GM12892 (cell line): ENCODE results near the gene ARHGEF25.
"Not testable (repeated sequence)": the region's sequence is repeated elsewhere in the genome, so short reads cannot be mapped to it uniquely, and the experiment has no call there.

Source experiments
- DNase-seq: peaks from one replicate; pipeline ENCODE4 v3.0.0; 2011; ENCODE audit not compliant: insufficient read length
- FAIRE-seq: peaks from 2 replicates; lab custom pipeline; 2011; peaks lifted over from hg19 to GRCh38; lab: Jason Lieb, UNC
- POLR2A ChIP-seq: IDR thresholded peaks from 2 replicates; pipeline ENCODE4 v1.6.1; 2011; ENCODE audit warnings: low read depth, low read length, control low read depth
- POLR2AphosphoS5 ChIP-seq: IDR thresholded peaks from 2 replicates; pipeline ENCODE4 v1.6.1; 2011; ENCODE audit warnings: low read depth, low read length, control low read depth
- TAF1 ChIP-seq: IDR thresholded peaks from 2 replicates; pipeline ENCODE4 v1.6.1; 2011; ENCODE audit warnings: low read depth, mild to moderate bottlenecking, control low read depth, low read length, borderline replicate concordance

ARHGEF25 gene

GRCh38 chr12:57586832-57587429 is 24.3 kb upstream of the ARHGEF25 start:
- no peak for TF ChIP-seq POLR2A
- no peak for TF ChIP-seq POLR2AphosphoS5
- TF ChIP-seq TAF1, result no peak
- DNase-seq (no peak), FAIRE-seq (no peak)

GRCh38 chr12:57588951-57589610 is 22.2 kb upstream of the ARHGEF25 start:
- FAIRE-seq, DNase-seq: not testable (repeated sequence)

- TF ChIP-seq TAF1 (no peak), POLR2A (no peak), POLR2AphosphoS5 (no peak)
- DNase-seq (no peak), FAIRE-seq (no peak)
These were observed 20.8 kb upstream of the ARHGEF25 start for GRCh38 chr12:57590479-57590863.

- TF ChIP-seq TAF1 (0 out of 2 replicates have a peak, but pooled peaks have one; percentile 23), POLR2AphosphoS5 (peak; percentile 63), POLR2A (peak; percentile 86)
- peak; percentile 96 for FAIRE-seq
- DNase-seq, result peak; percentile 95
These were observed 20.1 kb upstream of the ARHGEF25 start, which contains the start of gene PIP4K2C for GRCh38 chr12:57590864-57591781. TSS of gene PIP4K2C (plus strand) at chr12:57591192. CDS start at chr12:57591290, 98 bp downstream.

- no peak for TF ChIP-seq TAF1
- no peak for TF ChIP-seq POLR2A
- TF ChIP-seq POLR2AphosphoS5, result no peak
- DNase-seq (no peak), FAIRE-seq (no peak)
These were observed 19.4 kb upstream of the ARHGEF25 start for GRCh38 chr12:57591782-57592325.

- DNase-seq (no peak), FAIRE-seq (no peak)
- TF ChIP-seq POLR2AphosphoS5 (no peak), POLR2A (no peak), TAF1 (no peak)
These were observed 18.6 kb upstream of the ARHGEF25 start for GRCh38 chr12:57592551-57593165.

GRCh38 chr12:57593187-57593586 is 18.0 kb upstream of the ARHGEF25 start:
- DNase-seq (no peak), FAIRE-seq (no peak)
- TF ChIP-seq TAF1 (no peak), POLR2A (no peak), POLR2AphosphoS5 (no peak)

- TF ChIP-seq POLR2A (no peak), TAF1 (no peak), POLR2AphosphoS5 (no peak)
- FAIRE-seq, result no peak
- no peak for DNase-seq
These were observed 10.8 kb upstream of the ARHGEF25 start for GRCh38 chr12:57600395-57600794.

- TF ChIP-seq POLR2A (no peak), TAF1 (no peak), POLR2AphosphoS5 (no peak)
These were observed 8.7 kb upstream of the ARHGEF25 start for GRCh38 chr12:57602544-57602943.

GRCh38 chr12:57603324-57603723 is 7.9 kb upstream of the ARHGEF25 start:
- no peak for FAIRE-seq
- DNase-seq, result no peak
- no peak for TF ChIP-seq POLR2AphosphoS5
- no peak for TF ChIP-seq TAF1
- no peak for TF ChIP-seq POLR2A

More at GRCh38 chr12:57602544-57602943, 8.7 kb upstream of the ARHGEF25 start:
- FAIRE-seq (no peak), DNase-seq (no peak)
